Fibroblast of lung (primary cell): Measurements from ENCODE around the gene GIT2. TPM values are rescaled to one million over a fixed set of nuclear protein-coding genes. Genes with fewer than 3 reads are reported as not detected.
A peak's percentile ranks its signal among the peaks of the same experiment; 100 is the strongest.
"Not testable (repeated sequence)": the region's sequence is repeated elsewhere in the genome, so short reads cannot be mapped to it uniquely, and the experiment has no call there.

ENCODE experiments used
- DNase-seq, 2 donors: peaks; one replicate each; pipeline versions ENCODE4 v3.0.0 to v3.0.0-alpha.2; 2010; ENCODE audit warnings: low read depth in 2 of 2
- H2AFZ ChIP-seq: 2 replicates; pipeline ENCODE4 v1.5.1; 2012; ENCODE audit warnings: low read length, control low read depth, inconsistent platforms
- H3K27ac ChIP-seq: 2 replicates; pipeline ENCODE4 v1.5.1; 2011; ENCODE audit warnings: low read length, control low read depth; ENCODE audit not compliant: insufficient read depth
- H3K27me3 ChIP-seq: 2 replicates; pipeline ENCODE4 v1.5.1; 2011; ENCODE audit warnings: mild to moderate bottlenecking, low read length; ENCODE audit not compliant: control insufficient read depth, insufficient read depth
- H3K36me3 ChIP-seq: 2 replicates; pipeline ENCODE4 v1.5.1; 2011; ENCODE audit warnings: low read length; ENCODE audit not compliant: control insufficient read depth, insufficient read depth
- H3K4me1 ChIP-seq: 2 replicates; pipeline ENCODE4 v1.5.1; 2011; ENCODE audit warnings: low read length; ENCODE audit not compliant: control insufficient read depth, insufficient read depth; ENCODE audit errors: extremely low read depth
- H3K4me2 ChIP-seq: 2 replicates; pipeline ENCODE4 v1.5.1; 2011; ENCODE audit warnings: low read length, control low read depth; ENCODE audit not compliant: insufficient read depth; ENCODE audit errors: extremely low read depth
- H3K4me3 ChIP-seq, 4 experiments: fragments of 200-600 bp in 1 of 4; sonication (generic) in 1 of 4; replicated peaks in 1 of 4; 2 replicates each; pipeline ENCODE4 v1.5.1; 2011 to 2016; ENCODE audit warnings: low read length in 4 of 4, low read depth in 3 of 4, mild to moderate bottlenecking in 3 of 4, control low read depth in 2 of 4, inconsistent platforms in 1 of 4, mixed read lengths in 1 of 4; ENCODE audit not compliant: insufficient read depth in 1 of 4; ENCODE audit errors: control extremely low read depth in 1 of 4
- H3K79me2 ChIP-seq: 2 replicates; pipeline ENCODE4 v1.5.1; 2012; ENCODE audit warnings: mild to moderate bottlenecking, low read length, inconsistent platforms; ENCODE audit not compliant: control insufficient read depth, insufficient read depth
- H3K9ac ChIP-seq: 2 replicates; pipeline ENCODE4 v1.5.1; 2011; ENCODE audit warnings: mild to moderate bottlenecking, low read length, control low read depth; ENCODE audit not compliant: insufficient read depth
- H3K9me3 ChIP-seq: 2 replicates; pipeline ENCODE4 v1.5.1; 2012; ENCODE audit warnings: low read depth, low read length; ENCODE audit not compliant: control insufficient read depth, insufficient read depth
- H4K20me1 ChIP-seq: 2 replicates; pipeline ENCODE4 v1.5.1; 2011; ENCODE audit warnings: low read length; ENCODE audit not compliant: control insufficient read depth, insufficient read depth; ENCODE audit errors: extremely low read depth
- CTCF ChIP-seq, 2 donors: IDR thresholded peaks in 1 of 2; conservative IDR thresholded peaks in 1 of 2; 1 replicate in 1 of 2; 2 replicates in 1 of 2; pipeline ENCODE4 v1.5.1; 2011 to 2012; ENCODE audit warnings: low read length in 2 of 2, control low read depth in 1 of 2, inconsistent platforms in 1 of 2, low read depth in 1 of 2, mild to moderate bottlenecking in 1 of 2
- EZH2 ChIP-seq: IDR thresholded peaks from 2 replicates; pipeline ENCODE4 v1.5.1; 2012; ENCODE audit warnings: low read length, control low read depth, mild to moderate bottlenecking; ENCODE audit errors: missing control alignments
- polyA plus RNA-seq, 2 donors: library from polyadenylated mRNA; depleted of rRNA in 1 of 2; stranded (reverse) in 1 of 2; unstranded in 1 of 2; fragments of >200 nt; gene quantifications; 2 replicates each; pipeline ENCODE4 v1.2.1, GENCODE V29; 2011 to 2012; ENCODE audit warnings: missing spikeins in 1 of 2
- total RNA-seq: library from RNA; depleted of rRNA; stranded (reverse); fragments of >200 nt; gene quantifications from 2 replicates; pipeline ENCODE4 v1.2.1, GENCODE V29; 2014

GIT2 gene
- total and polyA plus RNA-seq, 2 donors (not counting 1 experiment from before 2014, with no cell fraction given): 47.9 to 53.5 TPM

GRCh38 chr12:109899783-109900751, 96.1 kb downstream of the GIT2 start, which contains the start of gene TCHP:
Gene TCHP, plus strand, starts transcription at chr12:109900274. Its CDS starts 2,753 bp downstream, at chr12:109903027.
- peak within 1 kb of the TSS; percentile 97 for H3K4me2 ChIP-seq
- peak; percentile 88 to 90 for DNase-seq
- TF ChIP-seq CTCF (conservative IDR thresholded peaks at IDR 0.05 in 1 of 2, IDR thresholded peaks at IDR 0.05 in 1 of 2; ENCODE audit: low read depth in 1 of 2, low read length in 2 of 2) (peak; percentile 24 to 40), EZH2 (no peak)

GRCh38 chr12:109899345-109899744, 96.8 kb downstream of the GIT2 start:
- not testable (repeated sequence) for H3K27me3 ChIP-seq, H3K9ac ChIP-seq, H3K9me3 ChIP-seq, H3K4me1 ChIP-seq, DNase-seq, H3K36me3 ChIP-seq, H4K20me1 ChIP-seq
- Histone ChIP-seq H3K27ac (peak overlapping the region; percentile 87), H3K4me2 (peak overlapping the region; percentile 97), H3K79me2 (peaks cover 20% of the 10 kb centered on the region), H2AFZ (peak overlapping the region; percentile 100), H3K4me3 (peak overlapping the region in 3 of 4 experiments; percentile 79 to 90 (median 87))

More at GRCh38 chr12:109899783-109900751, 96.1 kb downstream of the GIT2 start, which contains the start of gene TCHP:
- no peaks in the 10 kb centered on the region for H4K20me1 ChIP-seq
- H2AFZ ChIP-seq: peak within 1 kb of the TSS; percentile 100
- H3K9ac ChIP-seq: peak within 1 kb of the TSS; percentile 90
- H3K4me1 ChIP-seq: no peaks in the 10 kb centered on the region
- peaks cover 10% of the 10 kb centered on the region for H3K36me3 ChIP-seq
- H3K79me2 ChIP-seq: peaks cover 20% of the 10 kb centered on the region
- peak within 1 kb of the TSS; percentile 87 for H3K27ac ChIP-seq
- H3K9me3 ChIP-seq: no peaks in the 10 kb centered on the region
- peak within 1 kb of the TSS; percentile 79 to 93 (median 88) for H3K4me3 ChIP-seq
- H3K27me3 ChIP-seq: no peaks in the 10 kb centered on the region

GRCh38 chr12:109897029-109897428, 99.1 kb downstream of the GIT2 start:
- H2AFZ ChIP-seq: no peak overlapping the region

More at GRCh38 chr12:109897029-109897428, 99.1 kb downstream of the GIT2 start:
- H3K9me3 ChIP-seq: no peaks in the 10 kb centered on the region
- H3K36me3 ChIP-seq: no peaks in the 10 kb centered on the region
- H3K27ac ChIP-seq: no peak overlapping the region
- H3K4me3 ChIP-seq: no peak overlapping the region
- no peaks in the 10 kb centered on the region for H3K4me1 ChIP-seq
- no peak overlapping the region for H3K9ac ChIP-seq
- H3K79me2 ChIP-seq: peaks cover 18% of the 10 kb centered on the region
- no peaks in the 10 kb centered on the region for H4K20me1 ChIP-seq
- no peak overlapping the region for H3K4me2 ChIP-seq
- TF ChIP-seq EZH2 (no peak), CTCF (conservative IDR thresholded peaks at IDR 0.05 in 1 of 2, IDR thresholded peaks at IDR 0.05 in 1 of 2; ENCODE audit: low read depth in 1 of 2, low read length in 2 of 2) (no peak)
- no peak for DNase-seq
- H3K27me3 ChIP-seq: no peaks in the 10 kb centered on the region
